Measurements from ENCODE around the gene SHISA9. TPM values are rescaled to one million over a fixed set of nuclear protein-coding genes. Genes with fewer than 3 reads are reported as not detected.

SHISA9 gene
- total and polyA plus RNA-seq, 4 donors = under 0.01 to 0.08 (median 0.07) TPM; not detected in 1

- H3K4me3 ChIP-seq (ENCODE audit: low read depth in 1 of 3, low read length in 3 of 3) = no peak overlapping the region
- H3K9ac ChIP-seq (ENCODE audit: low read depth in 1 of 2, low read length in 2 of 2) = no peak overlapping the region
- no peak for TF ChIP-seq YY1 (IDR thresholded peaks at IDR 0.05)
- TF ChIP-seq REST (IDR thresholded peaks at IDR 0.05) = no peak
- no peak for TF ChIP-seq RAD21 (IDR thresholded peaks at IDR 0.05)
- TF ChIP-seq NR2F2 (IDR thresholded peaks at IDR 0.05) = no peak
- no peak for TF ChIP-seq HNF4G (IDR thresholded peaks at IDR 0.05)
- H3K27me3 ChIP-seq (ENCODE audit: control insufficient read depth in 4 of 4, insufficient read depth in 4 of 4, low read length in 3 of 4) = no peaks in the 10 kb centered on the region
- no peak overlapping the region for H3K27ac ChIP-seq (ENCODE audit: low read depth in 1 of 2, low read length in 2 of 2)
- H3K4me1 ChIP-seq (ENCODE audit: control insufficient read depth in 4 of 4, insufficient read depth in 4 of 4, low read length in 3 of 4) = no peaks in the 10 kb centered on the region
- WGBS = 87% methylated on average over 2 of the region's 2 CpGs
- H3K36me3 ChIP-seq (ENCODE audit: control insufficient read depth in 4 of 4, insufficient read depth in 3 of 4, low read depth in 1 of 4, low read length in 3 of 4) = no peaks in the 10 kb centered on the region
- no peak for DNase-seq (ENCODE audit: low spot score)
- no peaks in the 10 kb centered on the region for H3K9me3 ChIP-seq (ENCODE audit: control insufficient read depth in 4 of 4, low read length in 3 of 4)
Measured at GRCh38 chr16:13098536-13098935, 197.1 kb downstream of the SHISA9 start.

- no peak overlapping the region for H3K4me3 ChIP-seq (ENCODE audit: low read depth in 1 of 3, low read length in 3 of 3)
- TF ChIP-seq GABPA (IDR thresholded peaks at IDR 0.05 in 1 of 2, conservative IDR thresholded peaks at IDR 0.05 in 1 of 2) = no peak
- TF ChIP-seq FOXA2 (IDR thresholded peaks at IDR 0.05) = no peak
- TF ChIP-seq ZBTB33 (IDR thresholded peaks at IDR 0.05) = no peak
- no peak for TF ChIP-seq YY1 (IDR thresholded peaks at IDR 0.05)
- TF ChIP-seq FOXA1 (IDR thresholded peaks at IDR 0.05) = no peak
- no peak for TF ChIP-seq CTCF (IDR thresholded peaks at IDR 0.05; ENCODE audit: low read depth, low read length, missing input control)
- TF ChIP-seq JUND (IDR thresholded peaks at IDR 0.05) = no peak
- no peak for TF ChIP-seq ATF3 (IDR thresholded peaks at IDR 0.05)
- no peak for TF ChIP-seq SP1 (IDR thresholded peaks at IDR 0.05)
- no peak for TF ChIP-seq RAD21 (IDR thresholded peaks at IDR 0.05)
- TF ChIP-seq REST (IDR thresholded peaks at IDR 0.05) = no peak
- no peak for TF ChIP-seq HNF4A (conservative IDR thresholded peaks at IDR 0.05)
- TF ChIP-seq TAF1 (conservative IDR thresholded peaks at IDR 0.05) = no peak
- no peak for TF ChIP-seq RXRA (IDR thresholded peaks at IDR 0.05)
- no peak for TF ChIP-seq NR2F2 (IDR thresholded peaks at IDR 0.05)
- TF ChIP-seq MAX (IDR thresholded peaks at IDR 0.05) = no peak
- WGBS = 44% methylated on average over 2 of the region's 2 CpGs
- H3K9me3 ChIP-seq (ENCODE audit: control insufficient read depth in 4 of 4, low read length in 3 of 4) = peaks cover 0 to 4% (median 2%) of the 10 kb centered on the region in 4 donors
- no peaks in the 10 kb centered on the region for H3K27me3 ChIP-seq (ENCODE audit: control insufficient read depth in 4 of 4, insufficient read depth in 4 of 4, low read length in 3 of 4)
- no peak overlapping the region for H3K27ac ChIP-seq (ENCODE audit: low read depth in 1 of 2, low read length in 2 of 2)
- no peaks in the 10 kb centered on the region for H3K36me3 ChIP-seq (ENCODE audit: control insufficient read depth in 4 of 4, insufficient read depth in 3 of 4, low read depth in 1 of 4, low read length in 3 of 4)
- DNase-seq (ENCODE audit: low spot score) = no peak
- no peak overlapping the region for H3K9ac ChIP-seq (ENCODE audit: low read depth in 1 of 2, low read length in 2 of 2)
- H3K4me1 ChIP-seq (ENCODE audit: control insufficient read depth in 4 of 4, insufficient read depth in 4 of 4, low read length in 3 of 4) = no peaks in the 10 kb centered on the region
Measured at GRCh38 chr16:13099822-13100221, 198.4 kb downstream of the SHISA9 start.
